Immature natural killer cell (primary cell): ENCODE results near the gene CENPF. TPM values are rescaled to one million over a fixed set of nuclear protein-coding genes. Genes with fewer than 3 reads are reported as not detected.
"Not testable (repeated sequence)": the region's sequence is repeated elsewhere in the genome, so short reads cannot be mapped to it uniquely, and the experiment has no call there.

Experiments used
- DNase-seq, 3 donors: peaks; one replicate each; pipeline ENCODE4 v3.0.0; 2022; ENCODE audit warnings: mixed read lengths in 1 of 3
- H3K27ac Mint-ChIP-seq, 6 donors: one replicate each; pipeline ENCODE4 v1.8.0; 2020; ENCODE audit warnings: mixed read lengths in 6 of 6, mild to moderate bottlenecking in 5 of 6, inconsistent platforms in 4 of 6, moderate library complexity in 3 of 6
- H3K27me3 Mint-ChIP-seq, 3 donors: one replicate each; pipeline ENCODE4 v1.8.0; 2020 to 2021; ENCODE audit warnings: low read depth in 3 of 3, mild to moderate bottlenecking in 3 of 3, mixed read lengths in 3 of 3, moderate library complexity in 3 of 3, inconsistent platforms in 1 of 3
- H3K36me3 Mint-ChIP-seq, 3 donors: one replicate each; pipeline ENCODE4 v1.8.0; 2020; ENCODE audit warnings: mixed read lengths in 3 of 3, inconsistent platforms in 2 of 3, mild to moderate bottlenecking in 2 of 3
- H3K4me1 Mint-ChIP-seq, 2 donors: one replicate each; pipeline ENCODE4 v1.8.0; 2020; ENCODE audit warnings: inconsistent platforms in 2 of 2, mild to moderate bottlenecking in 2 of 2, mixed read lengths in 2 of 2, moderate library complexity in 1 of 2
- H3K4me3 Mint-ChIP-seq, 5 donors: one replicate each; pipeline ENCODE4 v1.8.0; 2020; ENCODE audit warnings: mild to moderate bottlenecking in 5 of 5, mixed read lengths in 5 of 5, inconsistent platforms in 3 of 5, moderate library complexity in 3 of 5
- H3K9me3 Mint-ChIP-seq, 6 donors: one replicate each; pipeline ENCODE4 v1.8.0; 2020; ENCODE audit warnings: mild to moderate bottlenecking in 6 of 6, mixed read lengths in 6 of 6, inconsistent platforms in 4 of 6, moderate library complexity in 3 of 6
- polyA plus RNA-seq, 3 donors: library from polyadenylated mRNA; unstranded; fragments of 300-500 nt; fragmentation: Illumina TruSeq; gene quantifications; one replicate each; pipeline ENCODE4 v1.2.3, GENCODE V29; 2021

Gene CENPF
- polyA plus RNA-seq, 3 donors from 2014 or later = 3.4 TPM; not detected in 2

DNA sequence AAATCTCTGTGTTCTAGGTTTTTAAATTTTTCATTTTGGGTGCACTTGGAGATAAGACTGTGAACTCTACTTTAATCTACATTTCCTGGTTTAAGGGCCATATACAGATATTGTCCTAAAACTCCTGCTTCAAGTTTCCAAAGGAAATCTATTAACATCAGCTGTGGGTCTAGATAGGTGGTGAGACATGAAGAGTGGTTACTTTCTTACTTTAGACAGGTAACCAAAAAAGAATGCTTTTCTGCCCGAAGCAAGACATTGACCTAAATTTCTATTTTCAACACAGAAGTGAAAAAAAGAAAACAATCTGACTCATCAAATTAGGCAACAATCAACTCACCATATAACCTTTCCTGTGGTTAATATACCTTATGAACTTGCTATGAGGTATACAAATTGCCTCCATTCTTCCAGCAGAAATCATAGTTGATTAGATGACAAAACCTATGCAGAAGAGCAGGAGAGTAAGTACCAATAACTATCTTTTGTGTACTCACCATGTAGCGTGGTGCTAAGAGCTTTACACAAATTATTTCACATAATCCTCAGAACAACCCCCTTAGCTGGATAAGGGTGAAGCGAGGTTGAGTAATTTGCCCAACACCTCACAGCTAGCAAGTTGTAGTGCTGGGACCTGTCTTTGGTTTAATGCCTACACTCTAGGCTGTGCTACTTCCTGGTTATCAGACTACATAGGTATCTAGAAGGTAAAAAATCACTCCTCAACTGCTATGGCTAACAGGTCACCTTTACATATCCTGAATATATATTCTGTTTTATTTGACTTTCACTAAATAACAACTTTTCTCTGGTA, 28.2 kb upstream of the CENPF start:
- peaks cover 0 to 10% (median 10%) of the 10 kb centered on the region in 3 donors for H3K36me3 Mint-ChIP-seq
- no peak overlapping the region for H3K27ac Mint-ChIP-seq
- no peaks in the 10 kb centered on the region for H3K4me1 Mint-ChIP-seq
- DNase-seq = no peak
- H3K9me3 Mint-ChIP-seq = peaks cover 8 to 23% (median 17%) of the 10 kb centered on the region in 6 donors
- peaks cover 0 to 10% (median 3%) of the 10 kb centered on the region in 3 donors for H3K27me3 Mint-ChIP-seq
- no peak overlapping the region for H3K4me3 Mint-ChIP-seq

GRCh38 chr1:214576120-214576519, 26.9 kb upstream of the CENPF start:
- not testable (repeated sequence) for H3K27me3 Mint-ChIP-seq, H3K4me3 Mint-ChIP-seq, H3K4me1 Mint-ChIP-seq, H3K27ac Mint-ChIP-seq, DNase-seq
- Mint-ChIP-seq H3K36me3 (peaks cover 0 to 10% (median 10%) of the 10 kb centered on the region in 3 donors), H3K9me3 (peaks cover 8 to 23% (median 17%) of the 10 kb centered on the region in 6 donors)

- no peak overlapping the region for H3K27ac Mint-ChIP-seq
- no peaks in the 10 kb centered on the region for H3K4me1 Mint-ChIP-seq
- no peak overlapping the region for H3K4me3 Mint-ChIP-seq
- peaks cover 3 to 6% (median 4%) of the 10 kb centered on the region in 3 donors for H3K27me3 Mint-ChIP-seq
- no peak for DNase-seq
- H3K9me3 Mint-ChIP-seq = peaks cover 8 to 23% (median 17%) of the 10 kb centered on the region in 6 donors
- peaks cover 0 to 10% (median 10%) of the 10 kb centered on the region in 3 donors for H3K36me3 Mint-ChIP-seq
Observed at GRCh38 chr1:214579183-214579582, 23.8 kb upstream of the CENPF start.

DNA sequence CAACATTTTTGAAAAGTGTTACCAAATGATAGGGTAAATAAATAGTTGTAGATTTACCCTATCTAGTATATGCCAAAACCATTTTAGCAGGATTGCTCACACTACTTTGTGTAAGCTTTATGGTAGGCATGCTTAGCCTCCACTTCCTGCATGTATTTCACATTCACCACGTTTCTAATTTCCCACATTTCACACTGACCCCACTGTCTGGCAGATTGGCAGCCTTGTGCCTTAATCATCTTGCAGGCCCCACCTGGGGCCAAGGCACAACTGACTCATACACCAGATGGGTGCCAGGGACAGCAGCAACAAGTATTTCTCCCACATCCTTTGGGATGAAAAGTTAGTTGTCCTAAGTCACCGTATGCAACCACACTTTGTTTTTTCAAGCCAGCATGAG, 21.2 kb upstream of the CENPF start:
- H3K4me1 Mint-ChIP-seq = no peaks in the 10 kb centered on the region
- H3K27me3 Mint-ChIP-seq = peaks cover 3 to 4% (median 4%) of the 10 kb centered on the region in 3 donors

GRCh38 chr1:214582289-214582891, 20.6 kb upstream of the CENPF start:
- no peaks in the 10 kb centered on the region for H3K4me1 Mint-ChIP-seq
- peaks cover 3 to 4% (median 4%) of the 10 kb centered on the region in 3 donors for H3K27me3 Mint-ChIP-seq
- no peak overlapping the region for H3K27ac Mint-ChIP-seq
- H3K4me3 Mint-ChIP-seq = no peak overlapping the region
- DNase-seq = no peak
- peaks cover 0 to 8% (median 4%) of the 10 kb centered on the region in 6 donors for H3K9me3 Mint-ChIP-seq
- no peaks in the 10 kb centered on the region for H3K36me3 Mint-ChIP-seq

More for the DNA sequence above, 21.2 kb upstream of the CENPF start:
- no peak for DNase-seq
- H3K9me3 Mint-ChIP-seq = peaks cover 0 to 11% (median 5%) of the 10 kb centered on the region in 6 donors
- H3K4me3 Mint-ChIP-seq = no peak overlapping the region
- H3K27ac Mint-ChIP-seq = no peak overlapping the region
- no peaks in the 10 kb centered on the region for H3K36me3 Mint-ChIP-seq

DNA sequence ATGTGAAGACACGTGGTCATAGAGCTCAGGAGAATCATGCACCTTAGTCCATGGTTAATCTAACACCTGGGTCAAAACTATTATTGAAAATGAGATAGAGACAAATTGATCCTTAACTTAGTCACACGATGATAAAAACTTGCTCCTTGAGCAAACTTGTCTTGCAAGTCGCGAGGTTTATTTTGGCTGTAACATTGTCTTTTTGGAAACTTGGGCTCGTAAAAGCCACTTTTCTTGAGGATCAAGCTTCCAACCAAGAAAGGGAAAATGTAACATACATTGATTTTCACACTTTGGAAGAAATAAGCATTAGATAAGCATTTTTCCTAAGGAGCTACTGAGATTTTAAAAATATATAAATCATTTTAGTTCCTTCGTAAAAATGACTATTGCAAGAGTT, 19.9 kb upstream of the CENPF start:
- H3K36me3 Mint-ChIP-seq = no peaks in the 10 kb centered on the region
- no peaks in the 10 kb centered on the region for H3K4me1 Mint-ChIP-seq

GRCh38 chr1:214583824-214584554, 19.0 kb upstream of the CENPF start:
- Mint-ChIP-seq H3K27me3 (peaks cover 0 to 4% (median 3%) of the 10 kb centered on the region in 3 donors), H3K27ac (no peak overlapping the region), H3K9me3 (no peaks in the 10 kb centered on the region), H3K4me3 (no peak overlapping the region), H3K4me1 (no peaks in the 10 kb centered on the region), H3K36me3 (no peaks in the 10 kb centered on the region)
- no peak for DNase-seq

More for the DNA sequence above, 19.9 kb upstream of the CENPF start:
- H3K27ac Mint-ChIP-seq = no peak overlapping the region
- peaks cover 1 to 4% (median 4%) of the 10 kb centered on the region in 3 donors for H3K27me3 Mint-ChIP-seq
- H3K9me3 Mint-ChIP-seq = peaks cover 0 to 1% (median under 1%) of the 10 kb centered on the region in 6 donors
- DNase-seq = no peak
- H3K4me3 Mint-ChIP-seq = no peak overlapping the region

- Mint-ChIP-seq H3K27ac (no peak overlapping the region), H3K36me3 (no peaks in the 10 kb centered on the region), H3K4me1 (no peaks in the 10 kb centered on the region), H3K27me3 (peaks cover 0 to 7% (median 3%) of the 10 kb centered on the region in 3 donors), H3K4me3 (no peak overlapping the region), H3K9me3 (no peaks in the 10 kb centered on the region)
- no peak for DNase-seq
Observed at GRCh38 chr1:214584805-214585766, 17.9 kb upstream of the CENPF start.

DNA sequence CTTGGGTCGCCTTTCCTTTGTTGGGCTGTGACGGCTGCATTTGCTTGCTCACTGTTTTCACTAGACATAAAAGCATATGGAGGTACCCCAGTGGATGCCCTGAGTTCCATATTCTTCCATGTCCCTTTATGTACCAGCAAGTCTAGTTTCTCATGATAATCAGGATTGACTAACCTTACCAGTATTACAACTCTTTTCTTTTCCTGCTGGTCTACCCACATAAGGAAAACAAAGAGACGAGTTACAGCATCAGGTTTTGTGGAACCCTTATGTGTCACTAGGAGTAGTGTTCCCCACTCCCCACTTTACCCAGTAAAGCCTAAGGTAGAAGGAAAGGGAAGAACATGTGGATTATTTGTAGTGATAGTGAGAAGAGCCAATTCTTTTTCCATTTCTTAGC, 16.4 kb upstream of the CENPF start:
- Mint-ChIP-seq H3K9me3 (no peaks in the 10 kb centered on the region), H3K4me3 (no peak overlapping the region), H3K4me1 (no peaks in the 10 kb centered on the region), H3K27me3 (peaks cover 0 to 9% (median 5%) of the 10 kb centered on the region in 3 donors), H3K36me3 (no peaks in the 10 kb centered on the region), H3K27ac (no peak overlapping the region)
- DNase-seq = no peak

GRCh38 chr1:214587165-214587564, 15.8 kb upstream of the CENPF start:
- no peaks in the 10 kb centered on the region for H3K9me3 Mint-ChIP-seq
- no peak overlapping the region for H3K27ac Mint-ChIP-seq
- H3K4me3 Mint-ChIP-seq = no peak overlapping the region
- no peaks in the 10 kb centered on the region for H3K36me3 Mint-ChIP-seq
- no peaks in the 10 kb centered on the region for H3K4me1 Mint-ChIP-seq
- peaks cover 0 to 12% (median 5%) of the 10 kb centered on the region in 3 donors for H3K27me3 Mint-ChIP-seq
- no peak for DNase-seq

DNA sequence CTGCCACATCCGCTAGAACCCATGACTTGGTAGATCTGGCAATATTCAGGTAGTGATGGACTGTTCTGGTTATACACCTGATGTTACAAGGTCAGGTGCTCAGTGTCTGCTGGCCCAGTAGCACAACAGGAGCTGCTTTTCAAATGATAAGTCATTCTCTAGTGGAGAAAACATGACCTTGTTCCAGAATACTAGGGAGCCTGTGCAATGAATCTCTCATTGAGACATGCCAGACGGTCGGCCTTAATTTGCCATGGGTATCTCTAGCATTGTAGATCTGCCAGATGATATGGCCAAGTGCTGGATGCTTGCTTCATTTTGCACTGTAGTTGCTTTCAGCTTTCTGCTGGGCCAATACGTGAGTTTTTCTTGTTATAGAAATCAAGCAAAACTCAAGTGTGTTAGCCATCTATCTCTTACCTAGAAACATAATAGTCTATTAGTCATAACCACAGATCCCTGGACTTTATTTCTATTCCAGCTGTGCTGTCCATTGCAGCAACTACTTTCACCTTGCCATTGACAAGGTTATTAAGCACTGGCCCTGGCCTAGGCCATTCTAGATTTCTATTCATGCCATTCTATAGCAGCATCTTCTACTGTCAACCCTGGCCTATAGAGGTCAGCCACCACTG, 13.9 kb upstream of the CENPF start:
- Mint-ChIP-seq H3K27me3 (peaks cover 0 to 12% (median 2%) of the 10 kb centered on the region in 3 donors), H3K27ac (no peak overlapping the region), H3K36me3 (no peaks in the 10 kb centered on the region), H3K4me1 (no peaks in the 10 kb centered on the region), H3K9me3 (no peaks in the 10 kb centered on the region), H3K4me3 (no peak overlapping the region)
- DNase-seq = no peak

DNA sequence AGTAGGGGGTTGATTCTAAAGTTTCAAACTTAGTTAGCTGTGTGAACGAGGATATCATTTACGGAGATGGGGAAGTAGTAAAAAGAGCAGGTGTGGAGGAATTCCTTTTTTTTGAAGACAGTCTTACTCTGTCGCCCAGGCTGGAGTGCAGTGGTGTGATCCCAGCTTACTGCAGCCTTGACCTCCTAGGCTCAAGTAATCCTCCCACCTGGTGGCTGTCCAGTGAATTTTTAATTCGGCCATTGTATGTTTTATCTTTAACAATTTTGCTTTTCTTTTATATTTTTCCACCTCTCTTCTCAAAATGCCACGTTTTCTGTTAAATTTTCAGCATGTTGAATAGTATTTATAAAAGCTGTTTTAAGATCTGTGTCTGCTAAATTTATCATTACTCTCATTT, 12.3 kb upstream of the CENPF start:
- Mint-ChIP-seq H3K36me3 (no peaks in the 10 kb centered on the region), H3K27me3 (peaks cover 2 to 12% (median 2%) of the 10 kb centered on the region in 3 donors), H3K9me3 (no peaks in the 10 kb centered on the region), H3K4me3 (no peak overlapping the region), H3K4me1 (no peaks in the 10 kb centered on the region), H3K27ac (no peak overlapping the region)
- DNase-seq = no peak

DNA sequence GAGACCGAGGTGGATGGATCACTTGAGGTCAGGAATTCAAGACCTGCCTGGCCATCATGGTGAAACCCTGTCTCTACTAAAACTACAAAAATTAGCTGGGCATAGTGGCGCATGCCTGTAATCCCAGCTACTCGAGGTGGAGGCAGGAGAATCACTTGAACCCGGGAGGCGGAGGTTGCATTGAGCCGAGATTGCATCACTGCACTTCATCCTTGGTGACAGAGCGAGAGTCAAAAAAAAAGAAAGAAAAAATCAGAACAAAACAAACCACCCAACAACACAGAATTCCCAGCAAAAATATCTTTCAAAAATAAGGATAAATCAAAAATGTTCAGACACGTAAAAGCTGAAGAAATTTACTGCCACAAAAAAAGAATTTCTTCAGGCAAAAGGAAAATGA, 11.1 kb upstream of the CENPF start:
- not testable (repeated sequence) for H3K4me1 Mint-ChIP-seq, DNase-seq, H3K9me3 Mint-ChIP-seq, H3K4me3 Mint-ChIP-seq, H3K36me3 Mint-ChIP-seq, H3K27ac Mint-ChIP-seq
- H3K27me3 Mint-ChIP-seq = peaks cover 2 to 12% (median 2%) of the 10 kb centered on the region in 3 donors
